Glomerular visceral epithelial cell (primary cell): ENCODE data around the gene NEURL1.

Experiments
- DNase-seq: peaks from one replicate; pipeline ENCODE4 v3.0.0-alpha.2; 2016; ENCODE audit errors: extremely low spot score

The NEURL1 gene

GRCh38 chr10:103583871-103584215 is 90.3 kb downstream of the NEURL1 start:
- no peak for DNase-seq

GRCh38 chr10:103584216-103585010 is 90.9 kb downstream of the NEURL1 start:
- DNase-seq: no peak

- DNase-seq: no peak
These were observed 91.5 kb downstream of the NEURL1 start for GRCh38 chr10:103585011-103585405.

- DNase-seq: no peak
These were observed 93.6 kb downstream of the NEURL1 start for GRCh38 chr10:103587073-103587472.

- DNase-seq: no peak
These were observed 95.6 kb downstream of the NEURL1 start for GRCh38 chr10:103589074-103589630.

- DNase-seq: no peak
These were observed 96.6 kb downstream of the NEURL1 start for GRCh38 chr10:103590060-103590459.

- DNase-seq: no peak
These were observed 97.3 kb downstream of the NEURL1 start for GRCh38 chr10:103590744-103591291.

- DNase-seq: peak; percentile 55
These were observed 98.9 kb downstream of the NEURL1 start for GRCh38 chr10:103592186-103593021.

- no peak for DNase-seq
These were observed 99.6 kb downstream of the NEURL1 start for GRCh38 chr10:103593022-103593570.

- DNase-seq: no peak
These were observed 102.6 kb downstream of the NEURL1 start for GRCh38 chr10:103595933-103596726.

GRCh38 chr10:103597003-103597402 is 103.5 kb downstream of the NEURL1 start:
- DNase-seq: no peak

GRCh38 chr10:103598654-103599115 is 105.2 kb downstream of the NEURL1 start:
- DNase-seq: peak; percentile 69

- DNase-seq: no peak
These were observed 105.7 kb downstream of the NEURL1 start for GRCh38 chr10:103599211-103599610.

- no peak for DNase-seq
These were observed 106.4 kb downstream of the NEURL1 start for GRCh38 chr10:103599907-103600306.

- no peak for DNase-seq
These were observed 106.8 kb downstream of the NEURL1 start for GRCh38 chr10:103600325-103600724.

GRCh38 chr10:103600956-103601569 is 107.6 kb downstream of the NEURL1 start:
- no peak for DNase-seq

GRCh38 chr10:103602028-103602851 is 108.7 kb downstream of the NEURL1 start:
- DNase-seq: no peak

GRCh38 chr10:103602852-103603155 is 109.3 kb downstream of the NEURL1 start:
- DNase-seq: no peak

GRCh38 chr10:103603382-103603781 is 109.9 kb downstream of the NEURL1 start:
- no peak for DNase-seq
